Measurements from ENCODE around the gene CCDC71.

Gene CCDC71

GRCh38 chr3:49158103-49158709 is 7.9 kb downstream of the CCDC71 start:
- no peaks in the 10 kb centered on the region for H3K27me3 ChIP-seq (ENCODE audit: low read length)
- no peak overlapping the region for H3K4me3 ChIP-seq (ENCODE audit: insufficient read depth, low read length, poor library complexity, severe bottlenecking)
- H3K9ac ChIP-seq (ENCODE audit: low read length), result no peak overlapping the region
- no peaks in the 10 kb centered on the region for H3F3A ChIP-seq (ENCODE audit: insufficient read depth)
- TF ChIP-seq CTCF (IDR thresholded peaks at IDR 0.05; ENCODE audit: insufficient read depth, low read length, poor library complexity, severe bottlenecking) (peak; percentile 79), EZH2phosphoT487 (conservative IDR thresholded peaks at IDR 0.05; ENCODE audit: low read length) (no peak)
- no peaks in the 10 kb centered on the region for H3K36me3 ChIP-seq (ENCODE audit: low read length)
- H3K79me2 ChIP-seq (ENCODE audit: insufficient read depth, low read length), result no peaks in the 10 kb centered on the region
- H3K9me2 ChIP-seq (replicated peaks; ENCODE audit: insufficient read depth, low read length), result no peaks in the 10 kb centered on the region
- no peaks in the 10 kb centered on the region for H4K20me1 ChIP-seq (ENCODE audit: low read depth, low read length)
- no peak overlapping the region for H3K4me2 ChIP-seq (ENCODE audit: low read depth, low read length, poor library complexity, severe bottlenecking)
- no peaks in the 10 kb centered on the region for H3K9me3 ChIP-seq (ENCODE audit: insufficient read depth, low read length)
- H2AFZ ChIP-seq (ENCODE audit: low read depth, low read length, severe bottlenecking), result no peak overlapping the region
- H3K27ac ChIP-seq (ENCODE audit: low read depth, low read length), result no peak overlapping the region

- H3K9ac ChIP-seq (ENCODE audit: low read length), result no peak overlapping the region
- no peaks in the 10 kb centered on the region for H3K36me3 ChIP-seq (ENCODE audit: low read length)
- H3K27me3 ChIP-seq (ENCODE audit: low read length), result no peaks in the 10 kb centered on the region
- H3K27ac ChIP-seq (ENCODE audit: low read depth, low read length), result no peak overlapping the region
- no peaks in the 10 kb centered on the region for H3F3A ChIP-seq (ENCODE audit: insufficient read depth)
- no peak overlapping the region for H3K4me2 ChIP-seq (ENCODE audit: low read depth, low read length, poor library complexity, severe bottlenecking)
- H4K20me1 ChIP-seq (ENCODE audit: low read depth, low read length), result no peaks in the 10 kb centered on the region
- H3K9me3 ChIP-seq (ENCODE audit: insufficient read depth, low read length), result no peaks in the 10 kb centered on the region
- no peak overlapping the region for H2AFZ ChIP-seq (ENCODE audit: low read depth, low read length, severe bottlenecking)
- no peaks in the 10 kb centered on the region for H3K9me2 ChIP-seq (replicated peaks; ENCODE audit: insufficient read depth, low read length)
- no peaks in the 10 kb centered on the region for H3K79me2 ChIP-seq (ENCODE audit: insufficient read depth, low read length)
- TF ChIP-seq CTCF (IDR thresholded peaks at IDR 0.05; ENCODE audit: insufficient read depth, low read length, poor library complexity, severe bottlenecking) (no peak), EZH2phosphoT487 (conservative IDR thresholded peaks at IDR 0.05; ENCODE audit: low read length) (no peak)
- no peak overlapping the region for H3K4me3 ChIP-seq (ENCODE audit: insufficient read depth, low read length, poor library complexity, severe bottlenecking)
Measured at GRCh38 chr3:49157289-49157688, 8.8 kb downstream of the CCDC71 start.

GRCh38 chr3:49153349-49153912 is 12.7 kb downstream of the CCDC71 start:
- Histone ChIP-seq H3K4me3 (ENCODE audit: insufficient read depth, low read length, poor library complexity, severe bottlenecking) (no peak overlapping the region), H3K9ac (ENCODE audit: low read length) (no peak overlapping the region), H3K27me3 (ENCODE audit: low read length) (no peaks in the 10 kb centered on the region), H4K20me1 (ENCODE audit: low read depth, low read length) (no peaks in the 10 kb centered on the region), H3K27ac (ENCODE audit: low read depth, low read length) (no peak overlapping the region), H2AFZ (ENCODE audit: low read depth, low read length, severe bottlenecking) (no peak overlapping the region), H3K9me2 (replicated peaks; ENCODE audit: insufficient read depth, low read length) (no peaks in the 10 kb centered on the region), H3K4me2 (ENCODE audit: low read depth, low read length, poor library complexity, severe bottlenecking) (no peak overlapping the region), H3F3A (ENCODE audit: insufficient read depth) (no peaks in the 10 kb centered on the region), H3K79me2 (ENCODE audit: insufficient read depth, low read length) (no peaks in the 10 kb centered on the region), H3K36me3 (ENCODE audit: low read length) (no peaks in the 10 kb centered on the region), H3K9me3 (ENCODE audit: insufficient read depth, low read length) (no peaks in the 10 kb centered on the region)
- TF ChIP-seq EZH2phosphoT487 (conservative IDR thresholded peaks at IDR 0.05; ENCODE audit: low read length) (no peak), CTCF (IDR thresholded peaks at IDR 0.05; ENCODE audit: insufficient read depth, low read length, poor library complexity, severe bottlenecking) (no peak)
